SH-SY5Y (cell line): ENCODE results near the gene MRPL19.

Experiments
- GATA2 ChIP-seq: IDR thresholded peaks from 2 replicates; pipeline ENCODE4 v1.6.1; 2011; ENCODE audit warnings: mild to moderate bottlenecking, low read depth, low read length
- GATA3 ChIP-seq: IDR thresholded peaks from 2 replicates; pipeline ENCODE4 v1.6.1; 2011; ENCODE audit warnings: low read depth, mild to moderate bottlenecking, low read length, moderate library complexity

DNA sequence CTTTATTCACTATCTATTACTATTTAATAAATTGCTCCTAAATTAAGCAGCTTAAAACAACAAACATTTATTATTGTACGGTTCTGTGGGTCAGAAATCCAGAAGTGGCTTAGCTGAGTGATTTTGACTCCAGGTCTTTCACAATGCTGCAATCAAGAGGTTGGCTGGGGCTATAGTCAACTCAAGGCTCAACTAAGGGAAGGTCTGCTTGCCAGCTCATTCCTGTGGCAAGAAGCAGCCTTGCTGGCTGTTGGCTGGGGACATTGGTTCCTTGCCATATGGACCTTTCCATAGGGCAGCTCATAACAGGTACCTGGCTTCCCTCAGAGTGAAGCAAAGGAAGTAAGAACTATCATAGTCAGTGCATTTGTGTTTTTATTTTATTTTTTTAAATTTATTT, 5.0 kb upstream of the MRPL19 start:
- TF ChIP-seq GATA3, result no peak
- TF ChIP-seq GATA2, result no peak
